Hepatic stellate cell (primary cell): ENCODE measurements around the gene RNF31.

Experiments
- DNase-seq: peaks from one replicate; pipeline ENCODE4 v3.0.0; 2011; ENCODE audit warnings: low spot score

The RNF31 gene

GRCh38 chr14:24182110-24182882 lies 35.0 kb downstream of the RNF31 start:
- DNase-seq, result no peak

DNA sequence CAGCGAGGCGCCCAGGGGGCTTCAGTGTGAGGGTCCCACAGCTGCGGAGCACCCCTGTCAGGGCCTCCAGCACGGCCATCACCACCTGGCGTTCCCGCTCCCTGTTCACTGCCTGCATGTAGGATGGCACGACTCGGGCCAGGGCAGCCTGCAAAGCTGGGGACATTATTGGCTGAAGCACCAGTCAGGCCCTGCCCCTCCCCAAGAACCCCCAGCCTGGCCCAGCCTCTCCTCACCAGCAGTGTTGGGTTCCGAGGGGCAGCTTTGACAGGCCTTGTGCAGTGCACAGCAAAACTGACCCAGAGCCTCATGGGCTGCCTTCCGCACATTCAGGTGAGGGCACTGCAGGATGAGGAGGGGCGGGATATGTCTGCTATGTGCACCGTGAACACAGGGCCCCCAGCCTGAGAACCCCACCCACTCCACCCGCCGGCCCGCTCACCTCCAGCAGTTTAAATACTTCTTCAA lies 35.8 kb downstream of the RNF31 start:
- DNase-seq, result no peak

DNA sequence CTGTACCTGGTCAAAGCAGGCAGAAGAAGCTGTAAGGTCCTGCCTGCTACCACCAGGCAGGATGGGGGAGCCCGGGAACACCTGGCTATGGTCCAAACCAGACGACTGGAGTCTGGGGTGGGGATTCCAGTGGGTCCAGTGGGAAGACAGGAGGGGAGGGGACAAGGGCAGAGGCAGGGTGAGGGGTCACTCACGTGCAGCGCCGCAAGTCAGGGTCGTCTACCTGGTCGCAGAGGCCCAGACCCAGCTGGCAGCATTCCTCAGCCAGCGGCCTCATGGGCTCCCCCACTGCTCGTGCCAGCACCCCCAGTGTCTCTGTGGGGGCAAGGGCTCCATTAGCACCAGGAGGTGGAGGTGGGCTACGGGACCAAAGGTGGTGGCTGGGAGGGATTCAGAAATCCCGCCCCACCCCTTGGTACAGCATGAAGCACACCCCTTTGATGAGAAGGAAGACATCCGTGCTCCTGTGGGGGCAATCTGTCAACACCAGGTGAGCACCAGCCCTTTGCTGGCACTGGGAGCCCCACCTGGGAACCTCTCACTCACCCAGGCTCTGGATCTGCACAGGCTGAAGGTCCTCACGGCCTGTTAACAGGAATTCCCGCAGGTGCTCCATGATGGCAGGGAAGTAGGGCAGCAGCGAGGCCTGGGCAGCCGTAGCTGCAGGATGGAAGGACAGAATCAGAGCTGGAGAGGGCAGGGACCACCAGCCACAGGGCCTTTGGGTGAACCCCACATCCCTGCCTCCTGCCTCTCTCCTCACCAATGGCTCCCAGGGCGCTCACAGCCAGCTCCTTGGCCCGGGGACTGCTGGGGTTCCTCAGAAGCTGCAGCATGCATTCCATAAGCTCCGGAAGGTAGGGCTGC lies 37.0 kb downstream of the RNF31 start:
- no peak for DNase-seq

DNA sequence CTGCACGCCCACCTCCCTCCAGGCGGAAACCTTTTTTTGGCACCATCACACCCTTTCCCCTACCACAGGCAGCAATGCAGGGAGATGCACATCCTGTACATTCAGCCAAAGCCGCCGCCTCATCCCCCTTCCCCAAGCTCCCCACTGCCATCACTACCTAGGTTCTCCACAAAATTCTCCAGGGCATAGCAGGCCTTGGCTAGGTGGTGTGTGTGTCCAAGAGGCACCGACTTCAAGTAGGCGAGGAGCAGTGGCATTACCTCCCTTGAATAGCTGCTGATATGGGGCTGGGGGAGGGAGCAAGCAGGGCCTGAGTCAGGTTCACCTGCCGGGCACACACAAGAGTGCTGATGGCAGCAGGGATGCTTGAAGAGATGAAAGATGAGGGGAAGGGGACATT lies 37.7 kb downstream of the RNF31 start:
- no peak for DNase-seq

- no peak for DNase-seq
Observed at GRCh38 chr14:24185741-24186140, 38.4 kb downstream of the RNF31 start.

GRCh38 chr14:24186831-24187538 lies 39.7 kb downstream of the RNF31 start:
- DNase-seq, result no peak

- DNase-seq, result no peak
Observed at GRCh38 chr14:24187539-24187915, 40.2 kb downstream of the RNF31 start.

DNA sequence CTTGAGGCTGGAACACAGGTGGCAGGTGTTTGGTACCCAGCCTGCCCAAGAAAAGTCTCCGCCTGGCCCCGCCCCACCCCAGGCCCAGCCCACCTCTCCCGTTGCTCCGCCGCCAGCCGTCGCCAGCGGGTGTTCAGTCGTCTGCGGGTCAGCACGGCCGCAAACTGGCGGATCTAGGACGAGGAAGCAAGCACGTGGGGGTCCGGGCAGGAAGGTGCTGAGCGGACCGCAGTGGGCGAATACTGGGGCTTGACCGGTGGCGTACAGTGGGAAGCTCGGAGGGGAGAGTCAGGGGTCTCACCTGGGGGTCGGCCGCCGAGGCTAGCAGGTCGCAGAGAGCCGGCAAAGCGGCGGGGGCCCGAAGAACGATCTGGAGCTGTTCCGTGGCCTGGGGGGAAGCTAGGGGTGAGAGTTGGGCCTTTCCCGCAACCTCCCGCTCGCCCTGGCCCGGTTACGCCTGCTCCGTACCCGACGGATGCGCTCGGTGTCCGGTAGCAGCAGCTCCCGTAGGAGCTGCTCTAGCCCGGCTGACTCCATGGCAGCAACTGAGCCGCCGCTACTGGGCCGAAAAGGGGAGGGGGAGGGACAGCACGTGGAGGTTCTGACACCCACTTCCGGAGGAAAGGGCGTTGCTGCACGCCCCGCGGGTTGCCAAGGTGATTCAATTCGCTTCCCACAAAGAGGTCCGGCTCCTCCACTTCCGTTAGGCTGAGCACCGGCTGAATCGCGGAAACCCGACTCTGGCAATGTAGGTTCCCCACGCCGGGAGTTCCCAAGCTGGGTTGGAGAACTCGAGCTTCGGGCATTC lies 41.2 kb downstream of the RNF31 start, which contains the start of gene IPO4:
Gene IPO4 (minus strand): TSS at position 566 of the 808 bp plus-strand sequence. CDS start 29 bp downstream, at position 537.
- peak; percentile 99 for DNase-seq

GRCh38 chr14:24189059-24189375 lies 41.7 kb downstream of the RNF31 start:
- no peak for DNase-seq

GRCh38 chr14:24189460-24189859 lies 42.2 kb downstream of the RNF31 start:
- no peak for DNase-seq

GRCh38 chr14:24190416-24190815 lies 43.1 kb downstream of the RNF31 start:
- DNase-seq, result no peak

GRCh38 chr14:24192933-24193332 lies 45.6 kb downstream of the RNF31 start:
- no peak for DNase-seq

- no peak for DNase-seq
Observed at GRCh38 chr14:24194186-24194872, 47.0 kb downstream of the RNF31 start.

GRCh38 chr14:24194873-24195185 lies 47.5 kb downstream of the RNF31 start:
- no peak for DNase-seq

GRCh38 chr14:24195186-24196070 lies 48.1 kb downstream of the RNF31 start, which contains the start of gene TM9SF1:
Gene TM9SF1, minus strand, starts transcription at chr14:24195441. Its CDS starts 422 bp downstream, at chr14:24195019.
- peak; percentile 95 for DNase-seq

DNA sequence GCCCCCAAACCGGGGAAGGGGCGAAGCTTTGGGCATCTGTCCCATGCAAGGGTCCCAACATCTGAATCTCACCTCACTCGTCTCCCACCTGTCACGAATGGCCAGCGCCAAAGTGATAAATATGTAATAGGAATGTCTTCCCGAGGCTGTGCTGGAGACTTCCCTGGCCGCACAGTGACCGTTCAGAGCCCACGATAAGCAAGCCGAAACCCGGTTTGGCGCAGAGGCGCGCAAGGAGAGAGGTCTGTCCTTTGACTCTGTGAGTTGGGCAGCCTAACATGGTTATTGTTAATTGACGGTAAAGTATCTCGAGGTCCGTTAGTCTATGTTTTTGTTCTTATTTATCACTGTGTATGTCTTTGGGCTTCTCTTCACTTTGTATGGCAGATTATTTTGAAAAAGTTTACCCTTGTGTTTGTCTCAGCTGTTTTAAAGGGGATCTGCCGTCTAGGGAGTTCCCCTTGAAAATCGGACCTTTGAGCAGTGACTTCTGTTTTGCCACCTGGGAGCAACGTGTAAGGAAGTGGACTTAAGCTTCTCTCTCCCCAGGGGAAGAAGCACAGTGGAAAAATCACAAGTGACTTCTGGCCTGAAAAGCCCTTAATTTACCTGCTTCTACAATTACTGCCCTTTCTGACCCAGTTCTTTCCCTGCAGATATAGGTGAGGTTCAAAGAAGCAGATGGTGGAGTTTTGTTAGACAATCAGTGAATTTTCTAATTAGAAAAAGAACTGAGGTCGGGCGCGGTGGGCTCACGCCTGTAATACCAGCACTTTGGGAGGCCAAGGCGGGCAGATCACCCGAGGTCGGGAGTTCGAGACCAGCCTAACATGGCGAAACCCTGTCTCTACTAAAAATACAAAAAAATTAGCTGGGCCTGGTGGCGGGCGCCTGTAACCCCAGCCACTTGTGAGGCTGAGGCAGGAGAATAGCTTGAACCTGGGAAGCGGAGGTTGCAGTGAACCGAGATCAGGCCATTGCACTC lies 49.1 kb downstream of the RNF31 start:
- DNase-seq, result peak; percentile 53

- no peak for DNase-seq
Observed at GRCh38 chr14:24197056-24197450, 49.8 kb downstream of the RNF31 start.

- DNase-seq, result no peak
Observed at GRCh38 chr14:24198814-24199524, 51.7 kb downstream of the RNF31 start.
